IMR-90 (cell line): ENCODE measurements around the gene NUDT8. TPM values are rescaled to one million over a fixed set of nuclear protein-coding genes. Genes with fewer than 3 reads are reported as not detected.

ENCODE experiments used
- ATAC-seq: fragments of 200-7000 bp; cut with Tn5 transposase; 2 replicates; pipeline ENCODE4 v1.9.1; 2020; ENCODE audit warnings: low read depth, mild to moderate bottlenecking, moderate library complexity
- BruUV-seq: library from RNA; stranded (reverse); fragments of 400-500 nt; replicated peaks from 2 replicates; lab custom pipeline; 2021; lab: Mats Ljungman, UMichigan
- CTCF ChIA-PET: fragments of 300-600 bp; formaldehyde crosslinking; extraction: SDS; loops from one replicate; lab custom pipeline; 2021; ENCODE audit warnings: antibody characterized with exemption; lab: Yijun Ruan, JAX
- POLR2A ChIA-PET: fragments of 300-600 bp; sonication (Branson Sonifier 250); formaldehyde crosslinking; loops from one replicate; lab custom pipeline; 2022; ENCODE audit warnings: antibody characterized with exemption; ENCODE audit not compliant: unreplicated experiment; lab: Charles Lee
- DNase-seq: peaks from one replicate; pipeline ENCODE4 v3.0.0; 2013
- H2AFZ ChIP-seq: replicated peaks from 2 replicates; pipeline ENCODE3; 2013; ENCODE audit warnings: low read length, mild to moderate bottlenecking; ENCODE audit not compliant: poor library complexity
- H2AK5ac ChIP-seq: 2 replicates; pipeline ENCODE4 v1.6.1; 2013; ENCODE audit warnings: low read depth, low read length, inconsistent platforms
- H2AK9ac ChIP-seq: replicated peaks from 2 replicates; pipeline ENCODE3; 2013; ENCODE audit warnings: mild to moderate bottlenecking, low read depth, low read length, moderate library complexity; ENCODE audit not compliant: poor library complexity
- H2BK120ac ChIP-seq: 2 replicates; pipeline ENCODE4 v1.6.1; 2013; ENCODE audit warnings: low read depth, low read length, inconsistent platforms
- H2BK15ac ChIP-seq: 3 replicates; pipeline ENCODE4 v1.6.1; 2013; ENCODE audit warnings: low read depth, low read length, inconsistent platforms
- H2BK20ac ChIP-seq: 2 replicates; pipeline ENCODE4 v1.6.1; 2013; ENCODE audit warnings: low read depth, mild to moderate bottlenecking, inconsistent platforms, low read length, moderate library complexity
- H2BK5ac ChIP-seq: 2 replicates; pipeline ENCODE4 v1.6.1; 2013; ENCODE audit warnings: mild to moderate bottlenecking, low read depth, low read length, inconsistent platforms; ENCODE audit not compliant: poor library complexity, severe bottlenecking
- H3K14ac ChIP-seq: replicated peaks from 2 replicates; pipeline ENCODE4 v1.6.1; 2013; ENCODE audit warnings: low read depth, low read length, inconsistent platforms
- H3K18ac ChIP-seq: 2 replicates; pipeline ENCODE4 v1.6.1; 2013; ENCODE audit warnings: low read depth, low read length, control low read depth
- H3K23ac ChIP-seq: 2 replicates; pipeline ENCODE4 v1.6.1; 2013; ENCODE audit warnings: low read depth, low read length, inconsistent platforms
- H3K27ac ChIP-seq: 2 replicates; pipeline ENCODE4 v1.5.1; 2013; ENCODE audit warnings: mild to moderate bottlenecking, control low read depth, low read length; ENCODE audit not compliant: insufficient read depth
- H3K27me3 ChIP-seq: 2 replicates; pipeline ENCODE4 v1.6.1; 2013; ENCODE audit warnings: low read length; ENCODE audit not compliant: control insufficient read depth, insufficient read depth
- H3K36me3 ChIP-seq: 2 replicates; pipeline ENCODE4 v1.6.1; 2013; ENCODE audit warnings: low read length, mixed read lengths; ENCODE audit not compliant: control insufficient read depth, insufficient read depth
- H3K4ac ChIP-seq: 2 replicates; pipeline ENCODE4 v1.6.1; 2013; ENCODE audit warnings: low read depth, low read length, inconsistent platforms
- H3K4me1 ChIP-seq: 2 replicates; pipeline ENCODE4 v1.6.1; 2013; ENCODE audit warnings: low read length, mixed read lengths; ENCODE audit not compliant: control insufficient read depth, insufficient read depth
- H3K4me2 ChIP-seq: 2 replicates; pipeline ENCODE4 v1.6.1; 2013; ENCODE audit warnings: low read depth, mild to moderate bottlenecking, control low read depth, low read length, moderate library complexity
- H3K4me3 ChIP-seq: 2 replicates; pipeline ENCODE4 v1.5.1; 2013; ENCODE audit warnings: low read depth, mild to moderate bottlenecking, control low read depth, low read length, moderate library complexity; ENCODE audit not compliant: insufficient read depth
- H3K56ac ChIP-seq: 2 replicates; pipeline ENCODE4 v1.6.1; 2013; ENCODE audit warnings: low read length, inconsistent platforms; ENCODE audit not compliant: insufficient read depth; ENCODE audit errors: extremely low read depth
- H3K79me1 ChIP-seq, 2 experiments: 2 replicates each; pipeline ENCODE4 v1.6.1; 2013; ENCODE audit warnings: low read length in 2 of 2, inconsistent platforms in 1 of 2, low read depth in 1 of 2
- H3K9ac ChIP-seq: 2 replicates; pipeline ENCODE4 v1.6.1; 2013; ENCODE audit warnings: low read depth, low read length, control low read depth
- H3K9me1 ChIP-seq: 2 replicates; pipeline ENCODE4 v1.6.1; 2013; ENCODE audit warnings: low read length, inconsistent platforms; ENCODE audit not compliant: insufficient read depth
- H3K9me3 ChIP-seq: 2 replicates; pipeline ENCODE4 v1.6.1; 2013; ENCODE audit warnings: low read length; ENCODE audit not compliant: control insufficient read depth, insufficient read depth
- H4K20me1 ChIP-seq: 2 replicates; pipeline ENCODE4 v1.6.1; 2013; ENCODE audit warnings: low read length, inconsistent platforms; ENCODE audit not compliant: insufficient read depth
- H4K5ac ChIP-seq: 2 replicates; pipeline ENCODE4 v1.6.1; 2013; ENCODE audit warnings: mild to moderate bottlenecking, low read depth, low read length, control low read depth
- H4K8ac ChIP-seq, 2 experiments: 2 replicates each; pipeline ENCODE4 v1.6.1; 2013; ENCODE audit warnings: low read depth in 2 of 2, low read length in 2 of 2, control low read depth in 1 of 2, inconsistent platforms in 1 of 2
- H4K91ac ChIP-seq: 2 replicates; pipeline ENCODE4 v1.6.1; 2013; ENCODE audit warnings: low read depth, low read length, inconsistent platforms; ENCODE audit not compliant: insufficient read depth
- RAD21 ChIP-seq: IDR thresholded peaks from 2 replicates; pipeline ENCODE4 v1.6.1; 2012; ENCODE audit warnings: low read length, improper control_type of control experiment
- WGBS, 2 experiments: methylation state at CpG; one replicate each; pipeline versions ENCODE4 v1.1.5 to v1.1.7; 2013; ENCODE audit warnings: missing lambda C conversion rate in 2 of 2; ENCODE audit not compliant: insufficient read length in 1 of 2; ENCODE audit errors: extremely low coverage in 2 of 2; 5-methylcytosine and 5-hydroxymethylcytosine counted together
- dilution Hi-C: fragments of 300-500 bp; cut with HindIII; formaldehyde crosslinking; loops from one replicate; pipeline ENCODE4 v1.14.3; 2018; ENCODE audit warnings: low sequenced_read_pairs; ENCODE audit not compliant: unreplicated experiment
- in situ Hi-C: fragments of 300-500 bp; cut with MboI; formaldehyde crosslinking; loops from 3 replicates; pipeline ENCODE4 v1.14.3; 2019; ENCODE audit warnings: low sequenced_read_pairs, inconsistent platforms, mixed read lengths
- intact Hi-C: fragments of 100-400 bp; cut with micrococcal nuclease; formaldehyde crosslinking; loops from 2 replicates; pipeline ENCODE4 v1.10.0; 2022
- polyA plus RNA-seq, 3 experiments: library from polyadenylated mRNA; depleted of rRNA; stranded (reverse); fragments of >200 nt; gene quantifications; 2 replicates each; pipeline ENCODE4 v1.2.3, GENCODE V29; 2012; ENCODE audit warnings: low replicate concordance in 1 of 3
- total RNA-seq: library from RNA; depleted of rRNA; stranded (reverse); fragments of >200 nt; gene quantifications from 2 replicates; pipeline ENCODE4 v1.2.3, GENCODE V29; 2012

The NUDT8 gene
- total and polyA plus RNA-seq, 2 of the 4 experiments (the other 2 are of a cell fraction): 1.4 to 2.5 TPM

GRCh38 chr11:67585911-67586310, 43.8 kb downstream of the NUDT8 start:
- Histone ChIP-seq H3K9me1 (peaks cover 16% of the 10 kb centered on the region), H3K4me1 (peaks cover 11% of the 10 kb centered on the region), H3K9ac (no peak overlapping the region), H2BK20ac (no peak overlapping the region), H3K79me1 (peaks cover 18 to 45% of the 10 kb centered on the region in 2 experiments), H4K91ac (no peak overlapping the region), H2BK5ac (no peak overlapping the region), H3K36me3 (peaks cover 20% of the 10 kb centered on the region), H3K14ac (no peak overlapping the region), H3K18ac (no peak overlapping the region), H3K27me3 (peaks cover 6% of the 10 kb centered on the region; the same call in 1 of the 2 replicates), H4K20me1 (peaks cover 31% of the 10 kb centered on the region), H3K9me3 (no peaks in the 10 kb centered on the region), H2AFZ (no peak overlapping the region), H2BK120ac (no peak overlapping the region), H3K4ac (no peak overlapping the region), H3K56ac (no peak overlapping the region), H3K4me3 (no peak overlapping the region), H2BK15ac (no peak overlapping the region), H3K27ac (no peak overlapping the region), H3K4me2 (peak overlapping the region; percentile 81; the same call in 1 of the 2 replicates), H4K8ac (no peak overlapping the region), H4K5ac (no peak overlapping the region), H2AK9ac (no peak overlapping the region), H3K23ac (no peak overlapping the region; the same call in 1 of the 2 replicates), H2AK5ac (no peak overlapping the region)
- in situ Hi-C loops (no loop called here), intact Hi-C loops (no loop called here), dilution Hi-C loops (no loop called here)
- BruUV-seq: no TSS peak
- ChIA-PET POLR2A (no interaction called here), CTCF (no interaction called here)
- TF ChIP-seq RAD21: no peak
- ATAC-seq (no peak), DNase-seq (no peak)
- WGBS, 2 experiments: 94% methylated on average over 3 of the region's 4 CpGs; no CpG with 5 or more reads in 1 of the 2 experiments
